HepG2 (cell line): ENCODE measurements around the gene EEIG1. TPM values are rescaled to one million over a fixed set of nuclear protein-coding genes. Genes with fewer than 3 reads are reported as not detected.

ENCODE experiments used
- AGO2 ChIP-seq: fragments of 200-400 bp; formaldehyde crosslinking; optimal IDR thresholded peaks from 2 replicates; pipeline ENCODE3; 2017; ENCODE audit warnings: mild to moderate bottlenecking, low read depth, low read length, moderate library complexity
- AKAP8 ChIP-seq: sonication (generic); formaldehyde crosslinking; IDR thresholded peaks from 2 replicates; pipeline ENCODE4 v1.5.1; 2020; ENCODE audit warnings: mild to moderate bottlenecking, missing genetic modification reagents
- FUBP1 ChIP-seq: sonication (generic); formaldehyde crosslinking; IDR thresholded peaks from 2 replicates; pipeline ENCODE4 v1.5.1; 2020; ENCODE audit warnings: missing genetic modification reagents, mild to moderate bottlenecking, borderline replicate concordance
- GABPA ChIP-seq, 2 experiments: IDR thresholded peaks; 2 replicates each; pipeline ENCODE4 v1.6.1; 2011 to 2016; ENCODE audit warnings: low read depth in 2 of 2, low read length in 1 of 2, missing biosample characterization in 1 of 2, missing genetic modification characterization in 1 of 2
- GMEB2 ChIP-seq: IDR thresholded peaks from 2 replicates; pipeline ENCODE4 v1.6.1; 2016; ENCODE audit warnings: missing biosample characterization, missing genetic modification reagents, low read depth
- GPN1 ChIP-seq: sonication (generic); formaldehyde crosslinking; IDR thresholded peaks from 2 replicates; pipeline ENCODE4 v1.5.1; 2020; ENCODE audit warnings: missing genetic modification reagents, borderline replicate concordance
- HMGXB4 ChIP-seq, 2 experiments: sonication (generic) in 1 of 2; formaldehyde crosslinking in 1 of 2; IDR thresholded peaks; 2 replicates each; pipeline versions ENCODE4 v1.4.0 to v1.6.1; 2018 to 2020; ENCODE audit warnings: missing genetic modification reagents in 2 of 2, borderline replicate concordance in 1 of 2, low read depth in 1 of 2, mild to moderate bottlenecking in 1 of 2, missing biosample characterization in 1 of 2
- HNF1B ChIP-seq: sonication (generic); formaldehyde crosslinking; IDR thresholded peaks from 2 replicates; pipeline ENCODE4 v1.5.1; 2020; ENCODE audit warnings: mild to moderate bottlenecking, moderate library complexity, missing genetic modification reagents
- IRF2 ChIP-seq: IDR thresholded peaks from 2 replicates; pipeline ENCODE4 v1.6.1; 2018; ENCODE audit warnings: missing genetic modification reagents, missing compliant biosample characterization
- JUNB ChIP-seq: sonication (generic); formaldehyde crosslinking; IDR thresholded peaks from 2 replicates; pipeline ENCODE4 v1.8.0; 2022; ENCODE audit warnings: missing genetic modification reagents, mild to moderate bottlenecking, borderline replicate concordance
- NCOA1 ChIP-seq: sonication (generic); formaldehyde crosslinking; IDR thresholded peaks from 2 replicates; pipeline ENCODE4 v1.9.0; 2021; ENCODE audit warnings: missing genetic modification reagents
- SP1 ChIP-seq, 2 experiments: fragments of 450-650 bp in 1 of 2; sonication (generic) in 1 of 2; formaldehyde crosslinking in 1 of 2; IDR thresholded peaks; 2 replicates each; pipeline versions ENCODE4 v1.4.0 to v1.6.1; 2016 to 2020; ENCODE audit warnings: missing genetic modification reagents in 1 of 2
- SP140L ChIP-seq: sonication (generic); formaldehyde crosslinking; IDR thresholded peaks from 2 replicates; pipeline ENCODE4 v1.4.0; 2020; ENCODE audit warnings: missing genetic modification reagents, borderline replicate concordance
- YY1 ChIP-seq: IDR thresholded peaks from 2 replicates; pipeline ENCODE4 v1.6.1; 2011; ENCODE audit warnings: low read length, low read depth, moderate library complexity, mild to moderate bottlenecking; ENCODE audit not compliant: insufficient read depth, insufficient replicate concordance
- ZNF501 ChIP-seq: sonication (generic); formaldehyde crosslinking; IDR thresholded peaks from 2 replicates; pipeline ENCODE4 v1.5.1; 2020; ENCODE audit warnings: mild to moderate bottlenecking, moderate library complexity, missing genetic modification reagents
- ZNF572 ChIP-seq: sonication (generic); formaldehyde crosslinking; IDR thresholded peaks from 2 replicates; pipeline ENCODE4 v1.5.1; 2020; ENCODE audit warnings: mild to moderate bottlenecking, missing genetic modification reagents
- ZNF607 ChIP-seq: sonication (generic); formaldehyde crosslinking; IDR thresholded peaks from 2 replicates; pipeline ENCODE4 v1.5.1; 2020; ENCODE audit warnings: missing genetic modification reagents, mild to moderate bottlenecking, borderline replicate concordance
- polyA plus RNA-seq, 8 experiments: library from polyadenylated mRNA; depleted of rRNA in 3 of 8; stranded (reverse) in 7 of 8; unstranded in 1 of 8; fragments of >200 nt; fragmentation: Illumina TruSeq in 4 of 8; extraction: Trizol in 4 of 8; gene quantifications; 2 replicates each; pipeline versions ENCODE4 v1.2.1 to v1.2.3, GENCODE V29; 2011 to 2016; ENCODE audit warnings: low read depth in 4 of 8, missing spikeins in 1 of 8, mixed read lengths in 1 of 8; ENCODE audit not compliant: insufficient read depth in 1 of 8
- total RNA-seq, 5 experiments: library from RNA; depleted of rRNA; stranded (reverse); fragments of >200 nt; fragmentation: Illumina TruSeq; extraction: Trizol; gene quantifications; 2 replicates each; pipeline ENCODE4 v1.2.3, GENCODE V29; 2016; ENCODE audit warnings: low read depth in 1 of 5

EEIG1 gene
- total and polyA plus RNA-seq, 2 of the 13 experiments (the other 11 are each of a cell fraction or from before 2014, with no cell fraction given) = 16.6 to 25.2 TPM

- TF ChIP-seq HNF1B (CRISPR knock-in tag) (peak; percentile 51), ZNF572 (CRISPR knock-in tag) (peak; percentile 88; the same call in 1 of the 2 replicates), FUBP1 (CRISPR knock-in tag) (no peak), AKAP8 (CRISPR knock-in tag) (peak; percentile 73; the same call in 1 of the 2 replicates), NCOA1 (CRISPR knock-in tag) (peak; percentile 50; the same call in 1 of the 2 replicates), YY1 (peak; percentile 73), GABPA (IDR thresholded peaks at IDR 0.05; ENCODE audit: low read depth, low read length) (peak; percentile 99), GABPA (CRISPR knock-in tag; IDR thresholded peaks at IDR 0.05; ENCODE audit: low read depth) (peak; percentile 99), ZNF607 (CRISPR knock-in tag) (peak; percentile 69), HMGXB4 (CRISPR knock-in tag; IDR thresholded peaks at IDR 0.05; ENCODE audit: borderline replicate concordance in 1 of 2, low read depth in 1 of 2) (peak in 1 of 2 experiments; percentile 43; a peak in 1 of 4 replicates), ZNF501 (CRISPR knock-in tag) (peak; percentile 77), JUNB (CRISPR knock-in tag) (no peak), GPN1 (CRISPR knock-in tag) (peak; percentile 34; the same call in 1 of the 2 replicates), IRF2 (peak; percentile 86), GMEB2 (no peak), SP1 (IDR thresholded peaks at IDR 0.05) (no peak), SP1 (CRISPR knock-in tag; IDR thresholded peaks at IDR 0.05) (peak; percentile 40; the same call in 1 of the 2 replicates), AGO2 (peak; percentile 93), SP140L (CRISPR knock-in tag) (no peak)
These were observed 43.1 kb downstream of the EEIG1 start, which contains the start of gene DPM2 (continued) for GRCh38 chr9:127937388-127938297.
